Measurements from ENCODE around the gene KRTAP1-3. TPM values are rescaled to one million over a fixed set of nuclear protein-coding genes. Genes with fewer than 3 reads are reported as not detected.

KRTAP1-3 gene
- total and polyA plus RNA-seq, 2 of the 4 experiments (the other 2 are of a cell fraction), result not detected

GRCh38 chr17:41037853-41038350 lies 3.2 kb upstream of the KRTAP1-3 start:
- no peak for TF ChIP-seq RCOR1 (IDR thresholded peaks at IDR 0.05; ENCODE audit: insufficient replicate concordance, low read length)
- TF ChIP-seq POLR2A (IDR thresholded peaks at IDR 0.05; ENCODE audit: low read depth, low read length), result no peak
- no peak for TF ChIP-seq RAD21 (IDR thresholded peaks at IDR 0.05; ENCODE audit: low read length)
- TF ChIP-seq RFX5 (IDR thresholded peaks at IDR 0.05; ENCODE audit: low read depth, low read length), result no peak
- no peak for TF ChIP-seq FOS (IDR thresholded peaks at IDR 0.05; ENCODE audit: low read depth, low read length)
- TF ChIP-seq CEBPB (IDR thresholded peaks at IDR 0.05; ENCODE audit: low read depth, low read length), result no peak
- TF ChIP-seq CTCF (conservative IDR thresholded peaks at IDR 0.05; ENCODE audit: low read depth, low read length), result no peak
- no peak for TF ChIP-seq BHLHE40 (IDR thresholded peaks at IDR 0.05; ENCODE audit: low read depth, low read length)
- no peak for TF ChIP-seq MXI1 (IDR thresholded peaks at IDR 0.05; ENCODE audit: borderline replicate concordance, low read depth, low read length)
- no peak for TF ChIP-seq MAZ (IDR thresholded peaks at IDR 0.05; ENCODE audit: borderline replicate concordance, low read depth, low read length)
- TF ChIP-seq SMC3 (IDR thresholded peaks at IDR 0.05; ENCODE audit: low read depth, low read length), result no peak
- TF ChIP-seq USF2 (IDR thresholded peaks at IDR 0.05; ENCODE audit: low read depth, low read length), result no peak
- no peak for TF ChIP-seq ELK1 (IDR thresholded peaks at IDR 0.05; ENCODE audit: borderline replicate concordance, low read depth, low read length)
- no peak for TF ChIP-seq CHD1 (IDR thresholded peaks at IDR 0.05; ENCODE audit: low read depth, low read length)
- no peak for TF ChIP-seq NFE2L2 (IDR thresholded peaks at IDR 0.05; ENCODE audit: low read depth, low read length)
- no peak for TF ChIP-seq MAFK (IDR thresholded peaks at IDR 0.05; ENCODE audit: low read depth, low read length)
- H2AFZ ChIP-seq (replicated peaks; ENCODE audit: low read length, poor library complexity), result no peak overlapping the region
- WGBS, 2 experiments (ENCODE audit: extremely low coverage in 2 of 2, insufficient read length in 1 of 2), result no CpG with 5 or more reads among the region's 2 CpGs
- ChIA-PET CTCF (no interaction called here), POLR2A (ENCODE audit: unreplicated experiment) (no interaction called here)
- ATAC-seq (ENCODE audit: low read depth) (no peak), DNase-seq (no peak)
- no peak overlapping the region for H3K27ac ChIP-seq (ENCODE audit: insufficient read depth, low read length)
- H4K91ac ChIP-seq (ENCODE audit: insufficient read depth, low read depth, low read length), result no peak overlapping the region
- no peak overlapping the region for H2BK15ac ChIP-seq (ENCODE audit: low read depth, low read length)
- peaks cover 2% of the 10 kb centered on the region; the same call in 1 of the 2 replicates for H3K4me1 ChIP-seq (ENCODE audit: control insufficient read depth, insufficient read depth, low read length)
- intact Hi-C loops (cut with micrococcal nuclease) (no loop called here), in situ Hi-C loops (cut with MboI; ENCODE audit: low sequenced_read_pairs) (no loop called here), dilution Hi-C loops (cut with HindIII; ENCODE audit: low sequenced_read_pairs, unreplicated experiment) (no loop called here)
- BruUV-seq (replicated peaks), result no TSS peak
- no peak overlapping the region for H3K18ac ChIP-seq (ENCODE audit: low read depth, low read length)
- H4K5ac ChIP-seq (ENCODE audit: low read depth, low read length), result no peak overlapping the region
- no peak overlapping the region for H2BK120ac ChIP-seq (ENCODE audit: low read depth, low read length)
- no peak overlapping the region for H4K8ac ChIP-seq (ENCODE audit: low read depth in 2 of 2, low read length in 2 of 2)
- H2AK9ac ChIP-seq (replicated peaks; ENCODE audit: low read depth, low read length, poor library complexity), result no peak overlapping the region
- H3K36me3 ChIP-seq (ENCODE audit: control insufficient read depth, insufficient read depth, low read length), result no peaks in the 10 kb centered on the region
- H3K4me2 ChIP-seq (ENCODE audit: low read depth, low read length), result no peak overlapping the region
- H3K14ac ChIP-seq (replicated peaks; ENCODE audit: low read depth, low read length), result no peak overlapping the region
- H3K27me3 ChIP-seq (ENCODE audit: control insufficient read depth, insufficient read depth, low read length), result no peaks in the 10 kb centered on the region
- H2BK5ac ChIP-seq (ENCODE audit: low read depth, low read length, poor library complexity, severe bottlenecking), result no peak overlapping the region
- H3K56ac ChIP-seq (ENCODE audit: extremely low read depth, insufficient read depth, low read length), result no peak overlapping the region
- no peak overlapping the region for H3K23ac ChIP-seq (ENCODE audit: low read depth, low read length)
- H3K4ac ChIP-seq (ENCODE audit: low read depth, low read length), result no peak overlapping the region
- H3K79me1 ChIP-seq (ENCODE audit: low read depth in 1 of 2, low read length in 2 of 2), result no peaks in the 10 kb centered on the region
- no peak overlapping the region for H2BK20ac ChIP-seq (ENCODE audit: low read depth, low read length)
- H2AK5ac ChIP-seq (ENCODE audit: low read depth, low read length), result no peak overlapping the region
- H3K9me1 ChIP-seq (ENCODE audit: insufficient read depth, low read length), result 0 out of 2 replicates have a peak, but pooled peaks cover 2% of the 10 kb centered on the region
- H3K4me3 ChIP-seq (ENCODE audit: insufficient read depth, low read depth, low read length), result no peak overlapping the region
- no peaks in the 10 kb centered on the region for H4K20me1 ChIP-seq (ENCODE audit: insufficient read depth, low read length)
- no peaks in the 10 kb centered on the region for H3K9me3 ChIP-seq (ENCODE audit: control insufficient read depth, insufficient read depth, low read length)
- H3K9ac ChIP-seq (ENCODE audit: low read depth, low read length), result no peak overlapping the region

Data from IMR-90 (cell line).